NCI-H146 (cell line): ENCODE data around the gene FOXP4.

Source experiments
- DNase-seq: peaks from one replicate; lab custom pipeline; 2025; lab: John Stamatoyannopoulos, UW

FOXP4 gene

GRCh38 chr6:41563060-41563776, 17.0 kb downstream of the FOXP4 start:
- no peak for DNase-seq

DNA sequence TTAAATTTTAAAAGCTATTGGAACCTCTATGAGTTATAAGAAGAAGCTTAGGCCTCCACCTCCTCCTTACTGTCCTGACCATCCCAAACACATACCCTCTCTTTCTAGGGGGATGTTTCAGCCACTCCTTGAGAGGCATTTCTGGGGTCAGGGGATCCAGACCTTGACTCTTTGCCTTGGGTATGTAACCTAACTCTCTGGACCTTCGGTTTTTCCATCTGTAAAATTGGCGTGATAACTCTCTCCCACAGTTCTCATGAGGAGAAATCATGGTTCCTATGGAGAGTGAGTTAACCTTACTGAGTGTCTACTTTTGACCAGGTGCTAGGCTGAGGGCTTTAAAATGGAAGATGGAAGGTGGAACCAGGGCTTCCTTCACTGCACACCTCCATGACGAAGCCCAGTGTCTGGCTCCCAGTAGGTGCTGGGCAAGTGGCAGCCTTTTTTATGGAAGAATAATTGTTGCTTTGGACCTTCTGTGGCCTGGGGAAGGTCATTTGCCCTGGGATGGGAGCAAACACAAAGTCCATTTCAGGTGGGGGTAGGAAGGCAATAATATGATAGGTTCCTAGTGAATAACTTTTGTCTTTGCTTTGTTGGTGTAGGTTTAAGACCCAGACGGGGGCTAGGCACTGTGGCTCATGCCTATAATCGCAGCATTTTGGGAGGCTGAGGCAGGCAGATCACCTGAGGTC, 18.4 kb downstream of the FOXP4 start:
- DNase-seq, result no peak

DNA sequence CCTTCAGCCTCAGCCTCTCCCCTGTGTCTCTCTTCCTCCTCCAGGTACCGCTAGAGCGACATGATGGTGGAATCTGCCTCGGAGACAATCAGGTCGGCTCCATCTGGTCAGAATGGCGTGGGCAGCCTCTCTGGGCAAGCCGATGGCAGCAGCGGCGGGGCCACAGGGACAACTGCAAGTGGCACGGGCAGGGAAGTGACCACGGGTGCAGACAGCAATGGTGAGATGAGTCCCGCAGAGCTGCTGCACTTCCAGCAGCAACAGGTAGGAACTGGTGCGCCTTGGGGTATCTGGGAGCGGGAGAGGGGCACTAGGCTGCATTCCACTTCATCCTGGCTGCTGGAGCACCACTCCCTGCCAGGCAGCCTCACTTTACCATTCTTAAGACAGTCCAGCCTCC, 19.5 kb downstream of the FOXP4 start:
- no peak for DNase-seq

DNA sequence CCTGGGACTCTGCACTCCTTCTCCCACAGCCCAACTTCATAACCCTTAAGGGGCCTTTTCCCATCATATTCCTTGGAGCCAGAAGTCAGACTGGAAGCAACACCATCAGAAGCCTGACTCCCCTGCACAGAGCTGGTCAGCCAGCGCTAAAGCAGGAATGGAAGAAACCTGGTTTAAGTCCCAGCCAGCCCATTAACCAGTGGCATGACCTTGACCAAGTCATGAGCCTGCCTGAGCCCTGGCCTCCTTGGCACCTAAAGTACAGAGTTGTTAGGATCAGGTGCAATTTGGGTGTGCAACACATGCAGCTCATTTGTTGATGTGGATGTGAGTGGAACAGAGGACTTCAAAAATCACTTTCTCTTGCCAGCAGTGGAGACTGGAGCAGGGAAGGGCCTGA, 20.8 kb downstream of the FOXP4 start:
- DNase-seq, result no peak

DNA sequence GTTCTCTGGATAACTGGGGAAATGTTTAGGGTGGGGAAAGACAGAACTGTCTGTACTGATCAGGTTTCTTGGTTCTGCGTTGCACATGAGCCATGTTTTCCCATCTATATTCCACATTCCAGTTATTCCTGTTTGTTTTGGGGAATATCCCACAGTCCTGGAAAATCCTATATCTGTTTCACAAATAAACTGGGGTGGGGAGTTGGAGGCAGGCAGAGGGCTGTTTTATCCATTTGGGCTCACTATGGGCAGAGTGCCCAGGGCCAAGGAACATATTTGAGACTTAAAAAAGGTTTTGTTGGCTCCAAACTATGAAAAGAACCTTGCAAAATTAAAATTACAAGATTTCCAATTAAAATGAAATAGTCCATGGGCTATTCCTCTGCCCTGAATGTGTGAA, 21.5 kb downstream of the FOXP4 start:
- DNase-seq, result no peak

- DNase-seq, result no peak
Observed at GRCh38 chr6:41568202-41568584, 22.0 kb downstream of the FOXP4 start.

- peak; percentile 18 for DNase-seq
Observed at GRCh38 chr6:41568585-41569384, 22.6 kb downstream of the FOXP4 start.

DNA sequence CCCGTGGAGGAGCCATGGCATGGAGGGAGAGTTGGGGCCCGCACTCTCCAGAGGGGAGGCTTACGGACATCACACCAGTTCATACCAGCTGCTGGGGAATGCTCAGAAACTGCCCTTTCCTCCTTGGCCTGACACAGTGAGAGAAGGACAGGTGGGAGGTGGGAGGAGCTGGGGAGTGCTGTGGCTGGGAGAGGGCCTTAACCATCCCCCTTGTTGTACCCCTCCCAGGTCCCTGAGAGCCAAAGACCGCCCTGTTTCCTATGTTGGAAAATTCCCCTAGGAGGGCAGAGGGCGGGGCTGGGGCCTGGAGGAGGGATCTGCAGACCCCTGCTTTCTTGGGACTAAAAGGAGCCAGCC, 24.1 kb downstream of the FOXP4 start:
- DNase-seq, result no peak

GRCh38 chr6:41571021-41571780, 25.0 kb downstream of the FOXP4 start:
- no peak for DNase-seq

DNA sequence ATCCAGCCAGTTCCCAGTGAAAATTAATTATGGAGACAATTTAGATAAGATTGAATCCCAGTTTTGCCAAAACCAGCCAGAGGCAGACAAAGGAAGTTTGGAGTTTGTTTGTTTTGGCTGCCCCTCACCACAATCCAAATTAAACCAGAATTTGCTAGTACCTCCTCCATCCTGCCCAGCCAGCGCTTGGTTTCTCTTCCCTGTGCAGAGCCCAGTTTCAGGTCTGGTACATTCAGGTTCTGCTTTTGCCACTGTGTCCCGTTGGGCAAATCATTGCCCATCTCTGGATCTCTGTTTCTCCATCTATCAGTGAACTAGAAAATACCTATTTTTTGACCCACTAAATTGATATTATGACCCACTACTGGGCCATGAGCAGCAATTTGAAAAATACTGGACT, 26.4 kb downstream of the FOXP4 start:
- DNase-seq, result no peak

DNA sequence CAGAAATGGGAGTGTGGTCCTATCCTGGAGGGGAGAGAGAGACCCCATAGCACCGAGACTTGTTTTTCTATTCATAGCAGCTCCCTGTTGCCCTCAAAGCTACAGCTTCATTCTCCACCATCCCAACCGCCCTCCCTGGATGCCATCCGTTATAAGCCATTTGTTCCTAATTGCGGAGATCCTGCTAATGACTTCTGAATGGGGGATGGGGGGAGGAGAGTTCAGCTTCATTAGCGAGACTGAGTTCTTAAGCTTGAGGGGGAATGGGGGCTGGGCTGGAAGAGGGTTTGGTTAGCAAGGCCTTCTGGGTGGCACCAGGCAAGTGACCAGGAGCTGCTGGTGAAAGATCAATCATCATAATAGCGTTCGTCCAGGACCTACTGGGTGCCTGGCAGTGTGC, 27.1 kb downstream of the FOXP4 start:
- no peak for DNase-seq

DNA sequence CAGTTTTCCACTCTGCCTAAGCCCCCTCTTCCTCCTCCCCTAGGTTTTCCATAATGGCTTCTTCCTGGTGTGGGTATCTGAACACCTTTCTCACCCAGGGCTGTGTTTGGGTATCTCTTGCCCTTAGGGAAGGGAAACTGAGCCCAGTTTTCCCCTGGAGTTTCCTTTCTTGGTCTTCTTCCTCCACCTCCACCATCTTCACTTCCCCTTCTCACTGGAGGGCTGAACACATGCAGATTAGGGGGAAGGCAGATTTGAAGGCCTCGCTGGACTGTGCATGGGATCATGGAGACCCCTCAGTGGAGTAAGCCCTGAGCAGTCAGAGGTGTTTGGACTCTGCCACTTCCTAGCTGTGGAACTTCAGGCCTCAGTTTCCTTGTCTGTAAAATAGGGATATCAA, 27.8 kb downstream of the FOXP4 start:
- DNase-seq, result no peak

DNA sequence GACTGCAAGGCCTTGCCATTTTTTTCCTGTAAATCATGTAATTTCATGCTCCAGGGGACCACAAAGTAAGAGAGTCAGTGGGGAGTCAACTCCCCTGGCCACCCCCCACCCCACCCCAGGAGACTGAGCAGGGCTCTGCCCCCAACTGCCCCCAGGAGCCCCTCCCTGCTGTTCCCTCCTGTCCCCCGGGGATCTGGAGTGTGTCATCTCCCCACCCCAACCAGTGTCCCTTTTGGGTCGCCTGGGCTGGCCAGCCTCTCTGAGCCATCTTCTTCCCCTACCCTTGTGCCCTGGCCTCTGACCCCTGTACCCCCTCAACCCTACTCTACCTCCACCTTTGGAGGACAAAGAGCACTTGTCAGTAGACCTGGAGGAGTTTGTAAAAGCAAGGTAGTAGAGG, 29.4 kb downstream of the FOXP4 start:
- DNase-seq, result no peak

- no peak for DNase-seq
Observed at GRCh38 chr6:41576667-41577066, 30.5 kb downstream of the FOXP4 start.

GRCh38 chr6:41577356-41578216, 31.4 kb downstream of the FOXP4 start:
- peak; percentile 93 for DNase-seq

DNA sequence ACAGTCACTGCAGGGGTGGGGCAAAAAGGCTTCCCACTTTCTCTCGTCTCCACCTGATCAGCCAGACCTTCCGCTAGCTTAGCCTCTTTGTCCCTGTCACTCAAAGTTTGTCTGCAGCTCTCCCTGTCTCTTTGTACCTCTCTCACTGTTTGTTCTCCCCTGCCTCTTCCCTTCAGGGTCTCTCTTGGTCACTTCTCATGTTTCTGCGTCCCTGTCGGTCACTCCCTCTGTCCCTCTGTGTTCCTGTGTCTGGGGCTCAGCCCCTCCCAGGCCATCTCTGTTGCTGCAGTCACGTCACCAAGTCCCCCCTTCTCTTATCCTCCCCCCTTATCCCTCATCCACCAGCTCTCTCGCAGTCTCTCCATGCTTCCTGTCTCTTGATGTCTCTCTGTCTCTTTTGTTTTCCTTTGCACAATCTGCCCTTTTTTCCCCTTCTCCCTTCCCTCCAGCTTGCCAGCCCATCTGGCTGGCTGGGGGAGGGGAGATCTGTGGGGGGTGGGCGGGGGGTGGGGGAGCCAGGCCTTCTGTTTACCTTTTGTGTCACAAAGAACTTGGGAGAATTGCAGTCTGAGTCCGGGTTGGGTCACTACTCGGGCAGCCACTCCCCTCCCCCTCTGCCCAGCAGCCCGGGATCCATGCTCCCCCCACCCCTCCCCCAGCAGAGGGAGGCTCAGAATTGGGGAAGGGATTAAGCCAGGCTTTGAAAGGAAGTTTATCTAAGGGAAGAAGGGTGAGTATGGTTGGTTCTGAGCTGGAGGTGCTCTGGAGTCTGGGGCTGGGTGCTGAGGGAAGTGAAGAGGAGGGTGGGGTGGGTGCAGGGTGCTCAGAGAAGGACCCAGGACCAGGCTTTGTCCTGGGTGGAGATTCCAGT, 32.3 kb downstream of the FOXP4 start:
- DNase-seq, result peak; percentile 86

DNA sequence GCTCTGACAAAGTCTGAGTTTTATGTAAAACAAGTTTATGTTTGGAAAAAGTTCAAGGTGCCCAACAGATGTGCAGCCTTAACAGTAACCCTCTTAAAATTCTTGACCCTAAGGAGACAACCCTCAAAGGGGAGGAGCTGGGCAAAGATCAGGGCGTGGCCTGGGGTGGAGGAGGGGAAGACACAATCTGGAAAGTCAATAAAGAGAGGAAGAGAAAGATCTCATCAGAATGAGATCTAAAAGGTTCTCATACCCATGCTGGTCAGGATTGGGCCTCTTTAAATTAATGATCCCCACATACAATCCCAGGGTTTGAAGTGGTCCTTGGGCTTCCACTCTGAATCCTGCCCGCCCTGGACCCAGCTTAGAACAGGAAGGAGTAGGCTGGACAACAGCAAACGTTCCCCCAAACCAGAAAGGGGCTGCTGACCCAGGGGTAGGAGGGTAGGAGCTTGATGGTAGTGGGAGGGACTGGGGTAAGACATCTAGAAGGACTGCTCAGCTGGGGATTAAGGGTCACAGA, 33.0 kb downstream of the FOXP4 start:
- no peak for DNase-seq

GRCh38 chr6:41580690-41581089, 34.5 kb downstream of the FOXP4 start:
- DNase-seq, result no peak

- DNase-seq, result no peak
Observed at GRCh38 chr6:41581381-41581991, 35.3 kb downstream of the FOXP4 start.

- no peak for DNase-seq
Observed at GRCh38 chr6:41582540-41582939, 36.4 kb downstream of the FOXP4 start.
